Stimulated activated CD4-positive, alpha-beta T cell treated with anti-CD3 and anti-CD28 coated beads, Interleukin-4, amount 100 ng/mL, for 1 hour (primary cell): ENCODE results near the gene MT1B.
"Not testable (repeated sequence)": the region's sequence is repeated elsewhere in the genome, so short reads cannot be mapped to it uniquely, and the experiment has no call there.

ENCODE experiments used
- DNase-seq: peaks from one replicate; pipeline ENCODE4 v3.0.0-alpha.2; 2020

MT1B gene

GRCh38 chr16:56640076-56640475 lies 11.6 kb upstream of the MT1B start:
- no peak for DNase-seq

GRCh38 chr16:56641166-56641565 lies 10.5 kb upstream of the MT1B start:
- DNase-seq, result no peak

- DNase-seq, result peak; percentile 76
Measured at GRCh38 chr16:56643080-56643778, 8.5 kb upstream of the MT1B start.

GRCh38 chr16:56643833-56644232 lies 7.9 kb upstream of the MT1B start:
- no peak for DNase-seq

- DNase-seq, result no peak
Measured at GRCh38 chr16:56645311-56645710, 6.4 kb upstream of the MT1B start.

GRCh38 chr16:56645838-56646237 lies 5.8 kb upstream of the MT1B start:
- no peak for DNase-seq

GRCh38 chr16:56647641-56648431 lies 3.9 kb upstream of the MT1B start:
- DNase-seq, result no peak

- DNase-seq, result no peak
Measured at GRCh38 chr16:56649271-56649670, 2.4 kb upstream of the MT1B start.

- DNase-seq, result no peak
Measured at GRCh38 chr16:56649820-56650219, 1.9 kb upstream of the MT1B start.

GRCh38 chr16:56652600-56652999 lies 914 bp downstream of the MT1B start:
- no peak for DNase-seq

GRCh38 chr16:56653218-56653617 lies 1.5 kb downstream of the MT1B start:
- DNase-seq, result no peak

GRCh38 chr16:56657555-56658326 lies 6.1 kb downstream of the MT1B start, which contains the start of gene MT1F:
Gene MT1F (plus strand): TSS chr16:56657959. CDS start chr16:56658059, 100 bp downstream.
- peak; percentile 74 for DNase-seq

- no peak for DNase-seq
Measured at GRCh38 chr16:56658327-56658875, 6.7 kb downstream of the MT1B start.

- peak; percentile 50 for DNase-seq
Measured at GRCh38 chr16:56662357-56663354, 11.0 kb downstream of the MT1B start.

- no peak for DNase-seq
Measured at GRCh38 chr16:56664506-56664905, 12.8 kb downstream of the MT1B start.

- DNase-seq, result not testable (repeated sequence)
Measured at GRCh38 chr16:56665286-56666261, 13.9 kb downstream of the MT1B start.

GRCh38 chr16:56667581-56668571 lies 16.2 kb downstream of the MT1B start, which contains the start of gene MT1G:
Gene MT1G (minus strand): TSS chr16:56668065. CDS start chr16:56667993, 72 bp downstream.
- DNase-seq, result peak; percentile 46

- peak; percentile 43 for DNase-seq
Measured at GRCh38 chr16:56669005-56669839, 17.5 kb downstream of the MT1B start, which contains the start of gene MT1H. Gene MT1H (plus strand): TSS chr16:56669814. CDS start chr16:56669885, 71 bp downstream.
